ENCODE data around the gene WNT9B. TPM values are rescaled to one million over a fixed set of nuclear protein-coding genes. Genes with fewer than 3 reads are reported as not detected.

WNT9B gene
- total RNA-seq, 2 donors from 2014 or later, result 0.85 to 1.5 TPM

- peaks cover 5% of the 10 kb centered on the region for H3K4me1 ChIP-seq (replicated peaks)
- no peaks in the 10 kb centered on the region for H3K9me3 ChIP-seq
- H3K36me3 ChIP-seq, result no peaks in the 10 kb centered on the region
- no peak for DNase-seq (ENCODE audit: low spot score)
- H3K4me3 ChIP-seq, result peak overlapping the region in 1 of 2 donors; percentile 38
- WGBS, result 32% methylated on average over 13 of the region's 13 CpGs
- H3K27me3 ChIP-seq (replicated peaks; ENCODE audit: insufficient read depth), result no peaks in the 10 kb centered on the region
- TF ChIP-seq POLR2A (IDR thresholded peaks at IDR 0.05) (no peak), CTCF (IDR thresholded peaks at IDR 0.05) (no peak), POLR2AphosphoS5 (IDR thresholded peaks at IDR 0.05) (no peak)
- intact Hi-C loops (cut with DNase I), result no loop called here
- no peak overlapping the region for H3K27ac ChIP-seq
These were observed 725 bp upstream of the WNT9B start for GRCh38 chr17:46850688-46851028.

DNA sequence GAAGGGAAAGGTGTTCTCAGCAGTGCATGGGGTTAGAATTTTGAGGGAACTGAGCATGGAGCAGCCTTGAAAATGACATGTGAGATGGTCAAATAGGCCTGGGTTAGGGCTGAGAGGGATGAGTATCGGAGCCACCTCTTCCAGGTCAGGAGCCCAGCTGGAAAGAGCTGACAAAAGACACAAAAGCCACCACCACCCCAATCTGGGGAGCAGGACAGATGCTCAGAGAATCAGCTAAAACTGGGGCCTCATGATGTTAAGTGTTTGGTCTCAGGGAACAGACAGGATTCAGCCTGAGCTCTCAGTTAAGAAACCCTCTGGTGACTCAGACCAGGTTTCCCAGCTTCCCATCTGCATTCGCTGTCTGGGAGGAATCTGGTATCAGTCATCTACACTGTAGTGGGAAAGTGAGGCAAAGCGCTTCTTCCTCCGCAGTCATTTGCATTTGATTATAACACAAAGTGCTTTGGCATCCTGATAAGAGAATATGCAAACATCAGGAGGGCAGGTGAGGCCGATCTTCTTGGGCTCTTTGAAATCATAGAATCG lies 2.6 kb downstream of the WNT9B start:
- Histone ChIP-seq H3K27me3 (replicated peaks; ENCODE audit: insufficient read depth) (no peaks in the 10 kb centered on the region), H3K27ac (no peak overlapping the region), H3K4me1 (replicated peaks) (peaks cover 5% of the 10 kb centered on the region), H3K4me3 (no peak overlapping the region), H3K36me3 (no peaks in the 10 kb centered on the region), H3K9me3 (no peaks in the 10 kb centered on the region)
- WGBS, result 87% methylated on average over 6 of the region's 6 CpGs
- TF ChIP-seq POLR2AphosphoS5 (IDR thresholded peaks at IDR 0.05), result no peak
- intact Hi-C loops (cut with DNase I), result no loop called here
- DNase-seq (ENCODE audit: low spot score), result no peak

- WGBS, result 91% methylated on average over 3 of the region's 3 CpGs
- DNase-seq (ENCODE audit: low spot score), result no peak
- H3K36me3 ChIP-seq, result no peaks in the 10 kb centered on the region
- peaks cover 5% of the 10 kb centered on the region for H3K4me1 ChIP-seq (replicated peaks)
- intact Hi-C loops (cut with DNase I), result no loop called here
- no peaks in the 10 kb centered on the region for H3K27me3 ChIP-seq (replicated peaks; ENCODE audit: insufficient read depth)
- no peak overlapping the region for H3K4me3 ChIP-seq
- no peaks in the 10 kb centered on the region for H3K9me3 ChIP-seq
- no peak overlapping the region for H3K27ac ChIP-seq
- TF ChIP-seq POLR2A (IDR thresholded peaks at IDR 0.05) (no peak), CTCF (IDR thresholded peaks at IDR 0.05) (no peak), POLR2AphosphoS5 (IDR thresholded peaks at IDR 0.05) (no peak)
These were observed 3.1 kb downstream of the WNT9B start for GRCh38 chr17:46854515-46854914.

DNA sequence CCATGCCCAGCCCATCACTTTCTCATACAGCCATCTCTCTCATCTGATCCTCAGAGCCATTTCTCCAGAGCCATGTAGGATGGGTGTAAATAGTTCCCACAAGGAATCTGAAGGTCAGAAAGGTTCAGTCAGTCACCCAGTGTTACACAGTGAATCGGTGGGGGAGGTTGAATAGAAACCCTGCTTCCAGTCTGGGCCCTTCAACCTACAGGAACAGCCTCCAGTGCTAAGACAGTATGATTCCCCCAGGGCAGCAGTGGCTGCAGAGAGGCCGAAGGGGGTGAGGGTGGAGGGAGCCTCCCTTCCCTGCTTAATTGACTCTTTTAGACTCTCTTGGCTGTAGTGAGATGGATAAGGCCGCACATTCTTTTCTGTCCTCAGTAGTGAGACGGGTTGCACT lies 3.6 kb downstream of the WNT9B start:
- Histone ChIP-seq H3K4me3 (no peak overlapping the region), H3K27ac (no peak overlapping the region), H3K9me3 (no peaks in the 10 kb centered on the region), H3K36me3 (no peaks in the 10 kb centered on the region), H3K4me1 (replicated peaks) (peaks cover 5% of the 10 kb centered on the region), H3K27me3 (replicated peaks; ENCODE audit: insufficient read depth) (no peaks in the 10 kb centered on the region)
- 74% methylated on average over 4 of the region's 4 CpGs for WGBS
- intact Hi-C loops (cut with DNase I), result no loop called here
- TF ChIP-seq CTCF (IDR thresholded peaks at IDR 0.05) (no peak), POLR2A (IDR thresholded peaks at IDR 0.05) (no peak), POLR2AphosphoS5 (IDR thresholded peaks at IDR 0.05) (no peak)
- DNase-seq (ENCODE audit: low spot score), result no peak

GRCh38 chr17:46857600-46857999 lies 6.2 kb downstream of the WNT9B start:
- no peak for TF ChIP-seq POLR2AphosphoS5 (IDR thresholded peaks at IDR 0.05)
- no peak for TF ChIP-seq CTCF (IDR thresholded peaks at IDR 0.05)
- TF ChIP-seq POLR2A (IDR thresholded peaks at IDR 0.05), result no peak
- H3K4me1 ChIP-seq (replicated peaks), result no peaks in the 10 kb centered on the region
- DNase-seq (ENCODE audit: low spot score), result no peak
- H3K4me3 ChIP-seq, result no peak overlapping the region
- intact Hi-C loops (cut with DNase I), result no loop called here
- H3K36me3 ChIP-seq, result no peaks in the 10 kb centered on the region
- H3K27ac ChIP-seq, result no peak overlapping the region
- 100% methylated on average over 1 of the region's 1 CpG for WGBS
- no peaks in the 10 kb centered on the region for H3K27me3 ChIP-seq (replicated peaks; ENCODE audit: insufficient read depth)
- no peaks in the 10 kb centered on the region for H3K9me3 ChIP-seq

All from prostate gland (tissue), 2 donors.